ENCODE measurements around the gene NEURL4. TPM values are rescaled to one million over a fixed set of nuclear protein-coding genes. Genes with fewer than 3 reads are reported as not detected.
A peak's percentile ranks its signal among the peaks of the same experiment; 100 is the strongest.

Gene NEURL4
- total RNA-seq, 4 donors from 2014 or later, result 23.3 to 69.0 (median 53.9) TPM

- H3K27ac ChIP-seq, result peak overlapping the region; percentile 83 to 98 (median 96)
- peak in 3 of 6 experiments; percentile 41 to 54 (median 52) for TF ChIP-seq CTCF (IDR thresholded peaks at IDR 0.05)
- TF ChIP-seq POLR2A (IDR thresholded peaks at IDR 0.05), result no peak
Observed at GRCh38 chr17:7352503-7352889, 23.4 kb upstream of the NEURL4 start.

GRCh38 chr17:7351665-7352502, 22.7 kb upstream of the NEURL4 start, which contains the start of gene KCTD11:
Gene KCTD11 (plus strand): TSS chr17:7352162.
- no peaks in the 10 kb centered on the region for H3K27me3 ChIP-seq
- peak within 1 kb of the TSS; percentile 83 to 98 (median 96) for H3K27ac ChIP-seq
- peak; percentile 83 to 96 (median 95) for DNase-seq
- peak within 1 kb of the TSS; percentile 66 to 84 (median 74) for H3K4me3 ChIP-seq
- H3K4me1 ChIP-seq, result peaks cover 5 to 54% (median 24%) of the 10 kb centered on the region in 4 donors
- no peaks in the 10 kb centered on the region for H3K36me3 ChIP-seq
- H3K9me3 ChIP-seq, result no peaks in the 10 kb centered on the region
- TF ChIP-seq POLR2A (IDR thresholded peaks at IDR 0.05) (peak; percentile 57 to 80), CTCF (IDR thresholded peaks at IDR 0.05) (peak in 3 of 6 experiments; percentile 37 to 59 (median 42))

More at GRCh38 chr17:7352503-7352889, 23.4 kb upstream of the NEURL4 start:
- DNase-seq, result no peak
- Histone ChIP-seq H3K4me3 (peak overlapping the region; percentile 66 to 84 (median 74)), H3K4me1 (peaks cover 5 to 54% (median 24%) of the 10 kb centered on the region in 4 donors), H3K36me3 (no peaks in the 10 kb centered on the region), H3K9me3 (no peaks in the 10 kb centered on the region), H3K27me3 (no peaks in the 10 kb centered on the region)

GRCh38 chr17:7348478-7349242, 19.5 kb upstream of the NEURL4 start:
- H3K36me3 ChIP-seq, result no peaks in the 10 kb centered on the region
- H3K4me3 ChIP-seq, result no peak overlapping the region
- peaks cover 5 to 29% (median 24%) of the 10 kb centered on the region in 4 donors for H3K4me1 ChIP-seq
- H3K27me3 ChIP-seq, result no peaks in the 10 kb centered on the region
- no peak for DNase-seq
- no peaks in the 10 kb centered on the region for H3K9me3 ChIP-seq
- TF ChIP-seq POLR2A (IDR thresholded peaks at IDR 0.05) (no peak), CTCF (IDR thresholded peaks at IDR 0.05) (no peak)
- no peak overlapping the region for H3K27ac ChIP-seq

- no peak for TF ChIP-seq POLR2A (IDR thresholded peaks at IDR 0.05)
- no peak for TF ChIP-seq CTCF (IDR thresholded peaks at IDR 0.05)
- Histone ChIP-seq H3K36me3 (no peaks in the 10 kb centered on the region), H3K4me3 (no peak overlapping the region), H3K9me3 (no peaks in the 10 kb centered on the region), H3K27me3 (no peaks in the 10 kb centered on the region), H3K27ac (no peak overlapping the region), H3K4me1 (peaks cover 5 to 22% (median 19%) of the 10 kb centered on the region in 4 donors)
- DNase-seq, result no peak
Observed at GRCh38 chr17:7347630-7348477, 18.7 kb upstream of the NEURL4 start.

All from Peyer's patch (tissue), 4 donors.